ENCODE results near the gene ARPP21.

The ARPP21 gene

GRCh38 chr3:35673017-35673416, 33.7 kb downstream of the ARPP21 start:
- no peak for ATAC-seq
- TF ChIP-seq BACH2 (CRISPR knock-in tag; IDR thresholded peaks at IDR 0.05; ENCODE audit: borderline replicate concordance) (no peak), PPARA (CRISPR knock-in tag; IDR thresholded peaks at IDR 0.05; ENCODE audit: borderline replicate concordance) (no peak), ZNF565 (CRISPR knock-in tag; conservative IDR thresholded peaks at IDR 0.05; ENCODE audit: low read depth) (no peak), ZC3H10 (CRISPR knock-in tag; IDR thresholded peaks at IDR 0.05) (no peak), POU6F1 (CRISPR knock-in tag; IDR thresholded peaks at IDR 0.05; ENCODE audit: borderline replicate concordance, low read depth) (no peak), ESRRG (CRISPR knock-in tag; IDR thresholded peaks at IDR 0.05) (no peak), ZNF8 (CRISPR knock-in tag; IDR thresholded peaks at IDR 0.05) (no peak), TCF4 (CRISPR knock-in tag; IDR thresholded peaks at IDR 0.05; ENCODE audit: borderline replicate concordance) (no peak), TOX (CRISPR knock-in tag; IDR thresholded peaks at IDR 0.05; ENCODE audit: borderline replicate concordance) (no peak), ZFP30 (CRISPR knock-in tag; IDR thresholded peaks at IDR 0.05) (no peak), ISL1 (CRISPR knock-in tag; IDR thresholded peaks at IDR 0.05) (no peak), ZFP3 (CRISPR knock-in tag; IDR thresholded peaks at IDR 0.05) (no peak), GLIS3 (CRISPR knock-in tag; IDR thresholded peaks at IDR 0.05) (no peak)

GRCh38 chr3:35674451-35675109, 35.3 kb downstream of the ARPP21 start:
- no peak for ATAC-seq
- TF ChIP-seq OSR1 (CRISPR knock-in tag; IDR thresholded peaks at IDR 0.05) (no peak), TCF4 (CRISPR knock-in tag; IDR thresholded peaks at IDR 0.05; ENCODE audit: borderline replicate concordance) (no peak), TOX (CRISPR knock-in tag; IDR thresholded peaks at IDR 0.05; ENCODE audit: borderline replicate concordance) (no peak), ZNF70 (CRISPR knock-in tag; IDR thresholded peaks at IDR 0.05) (no peak), ZFP3 (CRISPR knock-in tag; IDR thresholded peaks at IDR 0.05) (no peak), PPARA (CRISPR knock-in tag; IDR thresholded peaks at IDR 0.05; ENCODE audit: borderline replicate concordance) (no peak), ZFP30 (CRISPR knock-in tag; IDR thresholded peaks at IDR 0.05) (no peak), CSRNP3 (CRISPR knock-in tag; IDR thresholded peaks at IDR 0.05) (no peak), BACH2 (CRISPR knock-in tag; IDR thresholded peaks at IDR 0.05; ENCODE audit: borderline replicate concordance) (no peak), POU6F1 (CRISPR knock-in tag; IDR thresholded peaks at IDR 0.05; ENCODE audit: borderline replicate concordance, low read depth) (no peak), GLIS3 (CRISPR knock-in tag; IDR thresholded peaks at IDR 0.05) (no peak), ZC3H10 (CRISPR knock-in tag; IDR thresholded peaks at IDR 0.05) (no peak), ZNF8 (CRISPR knock-in tag; IDR thresholded peaks at IDR 0.05) (no peak), ISL1 (CRISPR knock-in tag; IDR thresholded peaks at IDR 0.05) (no peak), RARB (CRISPR knock-in tag; IDR thresholded peaks at IDR 0.05) (no peak)

- TF ChIP-seq BACH2 (CRISPR knock-in tag; IDR thresholded peaks at IDR 0.05; ENCODE audit: borderline replicate concordance) (no peak), ZNF70 (CRISPR knock-in tag; IDR thresholded peaks at IDR 0.05) (no peak), CREB5 (CRISPR knock-in tag; IDR thresholded peaks at IDR 0.05; ENCODE audit: low read depth) (no peak), ZFP3 (CRISPR knock-in tag; IDR thresholded peaks at IDR 0.05) (no peak), CSDC2 (CRISPR knock-in tag; IDR thresholded peaks at IDR 0.05) (no peak), RARB (CRISPR knock-in tag; IDR thresholded peaks at IDR 0.05) (no peak), TSHZ2 (CRISPR knock-in tag; IDR thresholded peaks at IDR 0.05) (no peak)
- ATAC-seq = no peak
Measured at GRCh38 chr3:35675206-35675605, 35.9 kb downstream of the ARPP21 start.
